ELR (cell line): ENCODE data around the gene SRSF5.
"Not testable (repeated sequence)": the region's sequence is repeated elsewhere in the genome, so short reads cannot be mapped to it uniquely, and the experiment has no call there.

Experiments used
- DNase-seq: peaks from one replicate; pipeline ENCODE4 v3.0.0-alpha.2; 2015; ENCODE audit warnings: low read depth

Gene SRSF5

DNA sequence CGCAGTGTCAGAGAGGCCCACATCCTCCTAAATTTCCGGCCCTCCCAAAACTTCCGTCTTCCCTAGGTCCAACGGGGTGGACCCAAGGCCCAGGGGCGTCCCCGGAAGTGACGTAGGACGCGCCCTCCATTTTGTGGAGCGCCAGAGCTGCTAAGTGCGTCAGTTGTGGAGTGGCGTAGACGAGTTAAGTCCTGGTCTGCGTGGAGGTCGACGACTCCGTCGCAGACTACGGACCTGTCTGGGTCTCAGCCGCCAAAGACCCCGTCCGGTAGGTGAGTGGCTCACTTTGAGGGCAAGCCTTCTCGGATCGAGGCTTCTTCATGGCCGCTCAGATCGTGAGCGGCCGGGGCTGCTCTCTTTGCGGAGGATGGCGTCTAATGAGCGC is at the start of gene SRSF5:
SRSF5 (plus strand) TSS at position 159 of the 385 bp plus-strand sequence. CDS start 1,015 bp downstream, outside the sequence.
- DNase-seq = peak; percentile 98

DNA sequence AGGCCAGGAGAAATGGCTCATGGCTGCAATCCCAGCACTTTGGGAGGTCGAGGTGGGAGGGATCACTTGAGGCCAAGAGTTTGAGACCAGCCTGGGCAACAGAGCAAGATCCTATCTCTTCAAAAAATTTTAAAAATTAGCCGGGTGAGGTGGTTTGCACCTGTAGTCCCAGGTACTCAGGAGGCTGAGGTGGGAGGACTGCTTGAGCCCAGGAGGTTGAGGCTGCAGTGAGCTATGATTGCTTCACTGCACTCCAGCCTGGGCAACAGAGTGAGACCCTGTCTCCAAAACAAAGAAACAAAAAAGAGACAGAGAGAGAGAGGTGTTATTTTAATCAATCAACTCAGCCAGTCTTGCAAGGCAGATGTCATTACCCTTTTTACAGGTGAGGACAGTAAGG is 48.3 kb upstream of the SRSF5 start:
- not testable (repeated sequence) for DNase-seq

DNA sequence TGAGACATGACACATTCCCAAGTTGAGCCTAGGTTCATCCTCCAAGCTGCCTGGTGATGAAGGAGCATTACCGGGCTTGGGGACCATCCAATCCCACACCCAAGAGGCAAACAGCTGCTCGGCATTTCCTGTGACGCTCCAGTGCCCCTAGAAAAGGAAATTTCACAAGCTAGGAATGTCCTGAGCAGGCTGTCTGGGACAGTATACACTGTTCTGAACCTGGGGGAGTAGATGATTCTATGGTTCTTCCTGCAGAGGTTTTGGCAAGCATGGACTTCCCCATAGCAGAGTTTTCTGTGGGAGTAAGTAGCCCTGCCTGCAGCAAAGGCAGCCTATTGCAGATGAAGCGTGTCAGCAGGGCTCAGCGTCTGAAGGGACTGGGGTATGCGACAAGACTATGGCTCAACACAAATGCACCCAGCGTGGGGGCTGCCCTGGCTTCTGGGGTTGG is 47.4 kb upstream of the SRSF5 start:
- DNase-seq = peak; percentile 70

DNA sequence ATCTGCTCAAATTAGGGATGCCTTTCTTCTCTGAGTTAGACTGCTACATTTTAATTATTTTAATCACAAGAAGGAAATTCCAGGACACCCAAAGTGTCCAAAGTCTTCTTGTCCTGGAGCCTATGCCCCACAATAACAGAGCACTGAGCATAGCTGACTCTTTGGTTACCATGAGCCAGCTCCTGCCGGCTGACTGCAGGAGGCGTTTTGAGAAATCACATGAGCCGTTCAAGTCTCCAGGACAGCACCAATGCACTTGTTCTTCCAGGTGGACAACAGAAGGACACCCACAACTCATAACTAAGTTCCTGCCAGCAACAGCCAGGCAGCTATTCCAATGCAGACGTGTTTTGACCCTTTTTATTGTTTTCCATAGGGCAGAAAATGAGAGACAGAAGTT is 46.0 kb upstream of the SRSF5 start:
- DNase-seq = no peak

DNA sequence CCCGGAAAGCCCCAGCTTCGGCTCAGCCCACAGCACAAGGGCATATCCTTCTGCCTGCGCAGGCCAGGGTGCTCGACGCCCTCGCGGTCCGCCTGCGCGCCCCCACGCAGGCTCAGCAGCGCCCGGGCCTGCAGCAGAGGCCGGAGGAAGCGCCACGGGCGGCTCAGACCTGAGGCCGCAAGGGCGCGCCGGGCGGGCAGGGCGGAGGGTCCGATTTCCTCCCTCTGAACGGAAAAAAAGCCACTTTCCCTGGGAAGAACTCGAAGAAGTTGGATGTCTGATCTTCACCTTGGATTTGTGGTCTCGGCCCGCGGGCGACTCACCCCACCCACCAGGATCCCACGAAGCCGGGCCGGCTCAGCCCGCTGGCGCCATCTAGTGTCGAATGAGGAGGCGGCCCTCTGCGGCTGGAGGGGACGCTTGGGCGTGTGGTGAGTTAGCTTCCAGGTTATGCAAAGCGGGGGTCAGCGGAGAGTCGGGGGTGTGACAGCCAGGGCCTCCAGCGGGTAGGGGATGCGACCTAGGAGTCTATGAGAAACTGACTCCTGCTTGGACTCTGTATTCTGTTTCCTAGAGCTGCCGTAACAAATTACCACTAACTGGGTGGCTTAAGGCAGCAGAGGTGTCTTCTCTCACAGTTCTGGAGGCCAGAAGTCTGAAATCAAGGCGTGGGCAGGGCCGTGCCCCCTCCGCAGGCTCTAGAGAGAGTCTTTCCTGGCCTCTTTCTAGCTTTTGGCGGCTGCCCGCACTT is 40.0 kb upstream of the SRSF5 start:
- peak; percentile 70 for DNase-seq

DNA sequence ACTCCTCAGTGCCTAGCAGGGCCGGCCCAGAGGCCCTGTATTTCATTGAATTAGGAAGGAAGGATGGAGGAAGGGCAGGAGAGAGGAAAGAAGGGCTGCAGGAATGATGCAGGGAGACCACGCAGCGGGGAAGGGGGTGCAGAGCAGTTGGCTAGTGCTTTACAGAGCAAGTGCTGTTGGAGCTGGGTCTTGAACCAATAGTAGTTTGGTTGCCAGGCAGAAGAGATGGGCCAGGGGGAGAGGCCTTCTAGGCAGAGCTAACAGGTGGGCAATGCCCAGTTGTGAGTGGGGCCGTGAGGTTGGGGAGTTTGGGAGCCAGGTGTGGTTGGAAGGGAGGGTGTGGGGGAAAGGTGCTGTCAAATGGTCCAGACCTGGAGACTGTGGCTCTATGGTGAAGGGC is 39.1 kb upstream of the SRSF5 start:
- DNase-seq = no peak

DNA sequence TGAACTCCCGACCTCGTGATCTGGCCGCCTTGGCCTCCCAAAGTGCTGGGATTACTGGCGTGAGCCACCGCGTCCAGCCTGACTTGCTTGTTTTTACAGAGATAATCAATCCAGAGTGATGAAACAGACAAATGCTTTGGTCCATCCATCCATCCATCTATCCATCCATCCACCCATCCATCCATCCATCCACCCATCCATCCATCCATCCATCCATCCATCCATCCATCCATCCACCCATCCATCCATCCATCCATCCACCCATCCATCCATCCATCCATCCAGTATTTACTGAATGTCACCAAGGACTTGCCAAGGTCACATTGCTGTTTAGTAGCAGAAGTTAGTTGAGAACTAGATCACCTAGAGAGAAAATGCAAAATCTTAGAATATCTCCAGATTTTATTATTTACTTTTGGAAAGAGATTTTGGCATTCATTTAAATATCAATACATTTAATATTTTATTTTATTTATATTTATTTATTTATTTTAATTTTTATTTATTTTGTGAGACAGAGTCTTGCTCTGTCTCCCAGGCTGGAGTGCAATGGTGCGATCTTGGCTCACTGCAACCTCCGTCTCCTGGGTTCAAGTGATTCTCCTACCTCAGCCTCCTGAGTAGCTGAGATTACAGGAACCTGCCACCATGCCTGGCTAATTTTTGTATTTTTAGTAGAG is 34.9 kb upstream of the SRSF5 start:
- DNase-seq = not testable (repeated sequence)

DNA sequence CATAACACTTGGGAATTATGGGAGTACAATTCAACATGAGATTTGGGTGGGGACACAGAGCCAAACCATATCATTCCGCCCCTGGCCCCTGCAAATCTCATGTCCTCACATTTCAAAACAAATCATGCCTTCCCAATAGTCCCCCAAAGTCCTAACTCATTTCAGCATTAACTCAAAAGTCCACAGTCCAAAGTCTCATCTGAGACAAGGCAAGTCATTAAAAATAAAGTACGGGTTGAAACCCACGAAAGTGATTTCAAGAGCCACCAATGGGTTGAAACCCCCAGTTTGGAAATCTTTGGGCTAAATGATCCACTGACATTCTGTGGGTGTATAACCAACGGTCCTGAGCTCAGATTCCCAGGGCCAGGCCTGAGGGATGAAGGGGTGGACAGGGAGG is 30.5 kb upstream of the SRSF5 start:
- DNase-seq = not testable (repeated sequence)

DNA sequence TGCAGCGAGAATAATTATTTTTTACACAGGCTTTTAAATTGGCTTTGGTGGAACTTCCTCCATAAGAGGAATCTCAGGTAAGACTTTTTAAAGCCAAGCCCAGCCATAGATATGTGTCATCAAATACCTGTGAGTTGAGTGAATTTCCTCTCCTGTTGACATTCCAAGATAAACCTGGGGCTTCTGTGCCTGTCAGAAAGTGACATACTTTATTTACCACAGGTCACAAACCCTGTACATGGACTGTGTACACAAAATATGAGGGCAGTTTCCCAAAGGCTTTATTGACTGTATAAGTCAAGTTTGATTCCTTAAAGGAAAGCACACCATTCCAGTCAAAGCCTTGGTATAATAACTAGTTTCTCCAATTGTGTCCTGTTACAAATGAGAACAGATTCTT is 25.9 kb upstream of the SRSF5 start:
- no peak for DNase-seq

DNA sequence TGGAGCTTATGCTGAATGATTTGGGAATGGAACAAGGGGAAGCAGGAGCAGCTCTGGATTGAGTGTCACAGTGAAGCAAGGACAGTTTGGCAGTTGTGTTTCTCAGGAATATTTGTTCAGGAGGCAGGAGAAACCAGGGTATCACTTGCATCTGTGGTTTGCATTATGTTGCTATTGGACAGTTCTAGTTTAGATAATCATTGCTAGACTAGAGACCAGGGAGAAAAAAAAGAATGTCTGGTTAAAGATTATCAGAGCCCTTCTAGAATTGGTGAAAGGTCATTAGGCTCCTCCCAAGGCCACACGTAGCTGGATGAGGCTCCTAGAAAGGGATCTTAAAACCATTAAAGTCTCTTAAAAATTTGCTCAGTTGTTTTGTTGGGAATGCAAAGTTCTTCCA is 17.0 kb upstream of the SRSF5 start:
- no peak for DNase-seq

DNA sequence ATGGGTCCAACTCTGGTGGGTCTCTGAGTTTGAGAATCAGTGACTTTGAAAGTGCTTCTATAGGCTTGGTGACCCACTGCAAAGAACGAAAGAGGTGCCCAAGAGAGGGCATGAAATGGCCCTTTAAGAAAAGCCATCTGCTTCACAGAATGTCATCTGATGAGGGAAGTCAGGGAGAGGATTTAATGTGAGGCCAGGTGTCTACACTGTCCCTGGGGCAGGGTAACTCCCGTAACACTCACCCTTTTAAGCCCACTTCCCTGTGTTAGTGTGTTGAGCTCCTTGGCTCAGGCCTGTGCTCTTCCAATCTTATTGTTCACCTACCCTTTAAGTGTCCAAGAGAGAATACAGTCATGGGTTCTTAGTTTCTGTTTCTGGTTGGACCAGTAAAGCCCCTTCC is 16.4 kb upstream of the SRSF5 start:
- no peak for DNase-seq

DNA sequence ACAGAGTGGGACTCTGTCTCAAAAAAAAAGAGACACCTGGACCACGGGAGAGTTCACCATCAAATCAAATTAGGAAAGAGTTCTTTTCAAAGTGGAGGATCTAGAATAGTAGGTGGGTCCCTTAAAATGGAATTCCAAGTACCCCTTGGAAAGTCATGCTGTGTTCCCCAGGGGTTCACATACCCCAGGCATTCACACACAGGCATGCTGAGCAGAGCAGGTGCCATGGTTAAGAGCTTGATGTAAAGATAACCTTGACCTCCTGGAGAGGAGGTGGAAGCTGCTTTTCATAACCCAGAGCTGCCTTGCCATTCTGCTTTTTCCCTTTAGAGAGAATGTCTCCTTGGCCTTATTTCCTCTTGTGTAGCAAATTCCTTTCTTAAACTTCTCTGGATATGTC is 14.2 kb upstream of the SRSF5 start:
- no peak for DNase-seq

DNA sequence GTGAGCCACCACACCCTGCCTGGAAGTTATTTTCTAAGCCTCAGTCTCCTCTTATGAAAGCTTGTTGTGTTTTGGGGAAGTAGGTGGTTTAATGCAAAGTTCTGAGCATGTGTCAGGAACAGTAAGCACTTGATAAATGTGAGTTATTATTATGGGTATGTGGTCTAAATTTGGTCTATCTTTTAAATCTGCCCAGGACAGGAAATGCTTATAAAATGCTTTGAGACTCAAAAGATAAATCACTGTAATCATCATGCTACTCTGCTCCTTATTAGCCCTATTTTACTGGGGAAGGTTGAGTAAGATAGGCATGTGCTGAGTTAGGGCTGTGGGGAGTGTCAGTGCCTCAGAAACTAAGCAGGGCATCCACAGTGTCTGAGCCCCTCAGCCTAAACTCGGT is 13.1 kb upstream of the SRSF5 start:
- no peak for DNase-seq

DNA sequence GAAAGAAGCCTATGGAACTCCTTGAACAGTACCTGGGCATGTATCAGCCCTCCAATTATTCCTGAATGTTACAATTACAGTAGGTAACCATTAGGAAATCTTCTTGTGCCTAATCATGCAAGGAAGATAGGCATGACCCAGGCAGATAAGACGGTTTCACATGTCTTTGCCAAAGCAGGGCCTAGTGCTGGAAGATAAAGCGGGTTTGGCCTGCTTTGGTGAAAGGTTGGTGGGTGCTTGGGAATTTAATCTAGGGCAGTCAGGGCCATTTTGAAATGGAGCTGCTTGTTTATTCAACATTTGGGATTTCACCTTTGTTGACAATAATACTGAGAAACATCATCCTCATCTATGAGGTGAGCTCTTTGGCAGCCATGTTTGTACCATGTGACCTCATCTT is 12.5 kb upstream of the SRSF5 start:
- DNase-seq = no peak

DNA sequence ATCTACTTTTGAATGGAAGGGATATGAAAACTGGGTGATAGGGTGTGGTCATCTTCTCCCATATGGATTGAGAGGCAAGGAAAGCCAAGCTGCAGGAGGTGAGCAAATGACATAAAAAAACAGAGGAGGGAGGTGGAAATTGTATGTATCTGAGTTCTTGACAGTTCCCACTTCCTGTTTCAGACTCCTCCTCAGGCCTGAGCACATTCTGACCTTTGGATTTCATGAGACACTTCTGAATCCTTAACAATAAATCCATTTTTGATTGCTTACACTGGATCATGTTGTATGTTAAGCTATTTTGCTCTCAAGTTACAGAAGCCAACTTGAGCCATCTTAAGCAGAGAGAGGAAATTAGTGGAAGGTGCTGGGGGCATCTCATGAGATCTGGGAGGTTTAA is 11.6 kb upstream of the SRSF5 start:
- no peak for DNase-seq

DNA sequence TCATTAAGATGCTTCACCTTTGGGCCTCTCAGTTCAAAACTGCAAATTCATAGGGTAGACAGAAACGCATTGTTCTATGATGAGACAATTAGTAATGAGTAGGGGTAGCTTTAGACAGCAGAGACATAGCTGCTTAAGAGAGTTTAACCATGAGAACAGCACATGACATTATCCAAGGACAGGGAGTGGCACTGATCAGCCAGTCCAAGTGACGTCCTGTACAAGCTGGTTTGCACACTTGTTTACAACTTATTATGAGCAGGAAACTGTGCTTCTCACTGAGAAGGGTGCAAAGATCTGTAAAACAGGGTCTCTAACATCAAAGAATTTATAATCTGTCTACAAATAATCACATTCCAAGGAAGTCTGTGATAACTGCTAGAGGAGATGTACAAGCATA is 11.2 kb upstream of the SRSF5 start:
- no peak for DNase-seq

DNA sequence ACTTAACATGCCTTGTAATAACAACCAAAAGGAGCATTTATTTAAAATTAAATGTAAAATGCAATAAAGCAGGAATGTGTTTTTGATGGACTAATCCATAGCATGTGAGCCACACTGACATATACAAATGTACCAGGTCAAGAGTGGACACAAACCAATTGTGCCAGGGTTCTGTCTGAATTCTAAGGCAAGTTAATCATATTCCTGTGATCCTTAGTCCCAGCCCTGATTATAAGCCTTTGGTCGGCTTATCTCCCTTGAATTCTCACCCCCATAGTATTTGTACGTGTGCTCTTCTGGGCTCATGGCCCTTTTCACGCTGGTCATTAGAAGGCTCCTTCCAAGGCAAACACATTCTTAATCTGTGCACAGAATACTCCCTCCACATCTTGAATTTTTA is 10.6 kb upstream of the SRSF5 start:
- no peak for DNase-seq

DNA sequence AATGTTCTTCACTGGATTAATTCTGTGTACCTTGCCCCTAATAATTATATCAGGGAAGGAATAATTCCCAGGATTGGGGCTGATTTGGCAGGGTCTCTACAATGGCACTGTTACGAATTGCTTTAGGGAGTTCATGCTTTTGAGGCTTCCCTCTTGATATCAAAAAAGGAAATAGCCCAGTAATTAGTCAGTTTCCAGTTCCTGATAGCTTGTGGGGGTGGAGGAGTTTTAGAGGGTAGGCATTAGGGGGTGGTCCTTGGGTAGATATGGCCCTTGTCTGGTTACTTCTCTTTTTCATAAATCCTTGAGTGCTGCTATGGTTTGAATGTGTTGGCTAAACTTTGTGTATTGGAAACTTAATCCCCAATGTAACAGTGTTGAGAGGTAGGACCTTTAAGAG is 6.1 kb upstream of the SRSF5 start:
- no peak for DNase-seq

DNA sequence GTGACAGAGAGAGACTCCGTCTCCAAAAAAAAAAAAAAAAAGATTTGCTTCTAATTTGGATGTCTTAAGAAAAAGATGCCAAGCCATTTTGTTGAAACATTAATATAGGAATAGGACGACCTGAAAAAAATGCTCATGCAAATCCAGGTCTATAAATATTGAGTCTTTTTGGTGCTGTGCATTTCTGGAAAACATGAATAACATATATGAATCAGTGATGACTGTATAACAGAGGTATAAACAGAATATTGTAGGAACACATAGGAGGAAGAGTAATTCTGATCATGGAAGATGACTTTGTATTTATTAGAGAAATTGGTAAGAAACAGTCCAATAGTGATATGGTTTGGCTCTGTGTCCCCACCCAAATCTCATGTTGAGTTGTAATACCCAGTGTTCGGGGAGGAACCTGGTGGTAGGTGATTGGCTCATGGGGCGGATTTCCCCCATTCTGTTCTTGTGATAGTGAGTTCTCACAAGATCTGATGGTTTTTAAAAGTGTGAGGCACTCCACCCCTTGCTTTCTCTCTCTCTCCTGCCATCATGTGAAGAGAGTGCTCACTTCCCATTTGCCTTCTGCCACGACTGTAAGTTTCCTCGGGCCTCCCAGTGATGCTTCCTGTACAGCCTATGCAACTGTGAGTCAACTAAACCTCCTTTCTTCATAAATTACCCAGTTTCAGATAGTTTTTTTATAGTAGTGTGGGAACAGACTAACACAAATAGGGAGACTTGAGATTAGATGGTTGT is 3.0 kb upstream of the SRSF5 start:
- peak; percentile 56 for DNase-seq

DNA sequence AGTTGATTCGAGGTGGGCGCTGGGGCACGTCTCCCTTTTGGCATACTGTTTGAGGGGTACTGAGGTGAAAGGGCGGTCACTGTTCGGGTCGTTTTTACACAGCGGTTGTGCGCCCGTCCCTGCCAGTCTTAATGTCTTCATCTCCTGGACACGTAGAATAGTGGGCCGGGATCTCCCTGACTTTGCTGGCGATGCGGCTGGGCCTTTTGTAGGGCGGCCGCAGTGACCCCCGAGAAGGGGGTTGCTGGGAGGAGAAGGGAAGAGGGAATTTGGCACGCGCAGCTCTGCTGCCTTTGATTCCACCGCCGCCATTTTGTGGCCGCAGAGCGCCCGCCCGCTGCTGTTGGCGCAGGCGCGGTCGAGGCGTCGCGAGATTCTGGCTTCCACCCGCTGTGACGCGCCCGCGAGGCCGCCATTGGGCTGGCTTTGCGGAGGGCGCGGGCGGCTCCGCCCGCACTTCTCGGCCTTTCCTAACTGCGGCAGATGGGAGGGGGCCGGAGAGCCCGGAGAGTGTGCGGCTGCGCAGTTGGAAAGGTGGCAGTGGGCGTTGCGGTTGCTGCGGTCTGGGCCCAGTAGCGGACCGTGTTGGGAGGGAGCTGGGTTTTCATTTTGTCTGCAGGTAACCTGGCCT is 542 bp downstream of the SRSF5 start:
- DNase-seq = peak; percentile 90

DNA sequence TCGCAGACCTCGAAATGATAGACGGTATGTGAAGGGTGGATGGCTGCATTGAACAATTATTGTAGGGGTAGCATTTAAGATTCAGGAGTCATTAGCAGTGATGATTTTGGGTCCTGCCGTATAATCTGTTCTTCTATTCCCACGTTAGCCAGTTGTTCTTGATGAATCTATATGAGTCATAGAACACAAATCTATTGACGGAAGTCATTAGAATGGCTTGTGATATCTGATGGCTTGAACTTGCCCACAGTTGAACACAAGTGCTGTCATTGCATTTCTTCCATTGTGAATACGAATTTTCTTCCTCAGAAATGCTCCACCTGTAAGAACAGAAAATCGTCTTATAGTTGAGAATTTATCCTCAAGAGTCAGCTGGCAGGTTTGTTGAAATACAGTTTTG is 1.9 kb downstream of the SRSF5 start:
- DNase-seq = no peak

DNA sequence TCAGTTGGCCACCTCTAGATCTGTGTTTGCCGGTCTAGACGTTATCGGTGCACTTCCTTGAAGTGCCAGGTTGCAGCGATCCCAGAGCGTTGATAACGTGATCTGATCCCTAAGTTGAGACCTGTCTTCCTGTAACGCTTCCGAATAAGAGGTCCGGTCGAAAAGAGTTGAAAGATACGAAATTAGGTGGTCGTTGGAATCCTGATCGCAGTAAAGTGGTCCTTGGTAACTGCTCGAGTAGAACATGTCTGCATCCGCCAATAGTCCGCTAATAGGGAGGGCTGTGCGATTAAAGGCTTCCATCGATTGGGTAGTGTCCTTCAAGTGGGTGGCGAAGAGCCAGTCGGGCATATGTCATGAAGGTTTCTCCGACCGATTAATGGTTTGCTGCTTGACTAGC is 2.7 kb downstream of the SRSF5 start:
- no peak for DNase-seq

DNA sequence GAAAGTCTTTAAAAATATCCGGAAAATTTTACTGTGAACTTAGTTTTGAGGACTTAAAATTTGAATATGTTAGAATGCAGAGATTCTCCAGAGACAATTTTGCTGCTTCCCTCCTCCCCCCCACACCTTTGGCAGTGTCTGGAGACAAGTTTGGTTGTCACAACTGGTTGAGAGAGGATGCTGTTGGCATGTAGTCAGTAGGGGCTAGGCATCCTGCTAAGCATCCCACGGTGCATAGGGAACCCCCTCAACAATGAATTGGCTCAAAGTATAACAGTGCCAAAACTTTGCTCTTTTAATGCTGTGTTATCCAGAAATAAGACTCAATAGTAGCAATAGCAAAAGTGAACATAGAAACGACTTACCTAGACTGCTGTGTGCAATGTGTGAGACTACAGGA is 3.6 kb downstream of the SRSF5 start:
- DNase-seq = no peak
